Ovary (tissue), 1 donor: Measurements from ENCODE around the gene TLR8.

Source experiments
- EP300 ChIP-seq: sonication (generic); formaldehyde crosslinking; IDR thresholded peaks from one replicate; pipeline ENCODE4 v1.6.1; 2017; ENCODE audit warnings: antibody characterized with exemption
- POLR2A ChIP-seq: fragments of 450-650 bp; IDR thresholded peaks from one replicate; pipeline ENCODE4 v1.6.1; 2017; ENCODE audit warnings: antibody characterized with exemption, mild to moderate bottlenecking, moderate library complexity

DNA sequence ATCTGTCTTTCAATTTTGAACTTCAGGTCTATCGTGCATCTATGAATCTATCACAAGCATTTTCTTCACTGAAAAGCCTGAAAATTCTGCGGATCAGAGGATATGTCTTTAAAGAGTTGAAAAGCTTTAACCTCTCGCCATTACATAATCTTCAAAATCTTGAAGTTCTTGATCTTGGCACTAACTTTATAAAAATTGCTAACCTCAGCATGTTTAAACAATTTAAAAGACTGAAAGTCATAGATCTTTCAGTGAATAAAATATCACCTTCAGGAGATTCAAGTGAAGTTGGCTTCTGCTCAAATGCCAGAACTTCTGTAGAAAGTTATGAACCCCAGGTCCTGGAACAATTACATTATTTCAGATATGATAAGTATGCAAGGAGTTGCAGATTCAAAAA lies 19.9 kb upstream of the TLR8 start:
- TF ChIP-seq EP300, result no peak
- no peak for TF ChIP-seq POLR2A
